Body of pancreas (tissue), 4 donors: Measurements from ENCODE around the gene PHLDB3.

Source experiments
- POLR2A ChIP-seq, 3 donors: fragments of 450-650 bp; IDR thresholded peaks; one replicate each; pipeline ENCODE4 v1.6.1; 2016; ENCODE audit warnings: antibody characterized with exemption in 3 of 3, mild to moderate bottlenecking in 2 of 3
- TF ChIP-seq, protein P1 (sequence below), 7 experiments: fragments of 450-650 bp in 4 of 7; fragments of 200-600 bp in 3 of 7; sonication (generic) in 3 of 7; IDR thresholded peaks; one replicate each; pipeline ENCODE4 v1.5.1; 2016 to 2019; ENCODE audit warnings: antibody characterized with exemption in 7 of 7

DNA sequence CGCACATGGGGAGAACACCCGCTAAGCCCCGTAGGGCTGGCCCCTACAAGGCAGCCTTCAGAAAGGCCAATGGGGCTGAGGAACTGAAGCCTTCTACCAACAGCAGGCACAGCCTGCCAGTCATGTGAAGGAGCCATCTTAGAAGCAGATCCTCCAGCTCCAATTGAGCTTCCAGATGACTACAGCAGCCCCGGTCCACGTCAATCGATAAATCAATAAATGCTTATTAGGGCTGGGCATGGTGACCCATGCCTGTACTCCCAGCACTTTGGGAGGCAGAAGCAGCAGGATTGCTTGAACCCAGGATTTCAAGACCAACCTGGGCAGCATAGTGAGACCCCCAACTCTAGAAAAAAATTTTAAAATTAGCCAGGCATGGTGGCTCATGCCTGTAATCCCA, 66.8 kb downstream of the PHLDB3 start:
- TF ChIP-seq, protein P1, sequence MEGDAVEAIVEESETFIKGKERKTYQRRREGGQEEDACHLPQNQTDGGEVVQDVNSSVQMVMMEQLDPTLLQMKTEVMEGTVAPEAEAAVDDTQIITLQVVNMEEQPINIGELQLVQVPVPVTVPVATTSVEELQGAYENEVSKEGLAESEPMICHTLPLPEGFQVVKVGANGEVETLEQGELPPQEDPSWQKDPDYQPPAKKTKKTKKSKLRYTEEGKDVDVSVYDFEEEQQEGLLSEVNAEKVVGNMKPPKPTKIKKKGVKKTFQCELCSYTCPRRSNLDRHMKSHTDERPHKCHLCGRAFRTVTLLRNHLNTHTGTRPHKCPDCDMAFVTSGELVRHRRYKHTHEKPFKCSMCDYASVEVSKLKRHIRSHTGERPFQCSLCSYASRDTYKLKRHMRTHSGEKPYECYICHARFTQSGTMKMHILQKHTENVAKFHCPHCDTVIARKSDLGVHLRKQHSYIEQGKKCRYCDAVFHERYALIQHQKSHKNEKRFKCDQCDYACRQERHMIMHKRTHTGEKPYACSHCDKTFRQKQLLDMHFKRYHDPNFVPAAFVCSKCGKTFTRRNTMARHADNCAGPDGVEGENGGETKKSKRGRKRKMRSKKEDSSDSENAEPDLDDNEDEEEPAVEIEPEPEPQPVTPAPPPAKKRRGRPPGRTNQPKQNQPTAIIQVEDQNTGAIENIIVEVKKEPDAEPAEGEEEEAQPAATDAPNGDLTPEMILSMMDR (IDR thresholded peaks at IDR 0.05): no peak
- no peak for TF ChIP-seq POLR2A (IDR thresholded peaks at IDR 0.05)
